NCI-H128 (cell line): Measurements from ENCODE around the gene PRDM1.

Experiments
- DNase-seq: peaks from one replicate; lab custom pipeline; 2025; ENCODE audit not compliant: unreplicated experiment; lab: John Stamatoyannopoulos, UW

Gene PRDM1

DNA sequence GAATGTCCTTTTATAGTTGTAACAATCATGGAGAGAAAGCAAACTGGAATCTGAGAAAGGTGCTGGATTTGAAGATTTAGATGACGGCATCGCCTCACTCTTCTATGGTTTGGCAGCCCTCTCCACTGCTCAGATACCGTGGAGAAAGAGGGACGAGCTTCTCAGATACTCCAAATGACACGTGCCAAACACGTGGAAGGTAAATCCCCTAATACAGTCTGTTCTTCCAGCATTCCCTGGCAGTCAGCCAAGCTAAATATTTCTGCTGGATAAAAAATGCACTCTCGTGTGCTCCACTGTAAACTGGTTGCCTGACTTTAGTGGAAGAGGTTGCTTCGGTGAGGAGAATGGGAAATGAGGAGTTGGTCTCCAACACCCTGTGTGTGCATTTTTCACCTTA is 16.7 kb upstream of the PRDM1 start:
- DNase-seq = peak; percentile 83

GRCh38 chr6:106070636-106071035 is 15.5 kb upstream of the PRDM1 start:
- no peak for DNase-seq

- DNase-seq = no peak
Observed at GRCh38 chr6:106072501-106073090, 13.5 kb upstream of the PRDM1 start.

DNA sequence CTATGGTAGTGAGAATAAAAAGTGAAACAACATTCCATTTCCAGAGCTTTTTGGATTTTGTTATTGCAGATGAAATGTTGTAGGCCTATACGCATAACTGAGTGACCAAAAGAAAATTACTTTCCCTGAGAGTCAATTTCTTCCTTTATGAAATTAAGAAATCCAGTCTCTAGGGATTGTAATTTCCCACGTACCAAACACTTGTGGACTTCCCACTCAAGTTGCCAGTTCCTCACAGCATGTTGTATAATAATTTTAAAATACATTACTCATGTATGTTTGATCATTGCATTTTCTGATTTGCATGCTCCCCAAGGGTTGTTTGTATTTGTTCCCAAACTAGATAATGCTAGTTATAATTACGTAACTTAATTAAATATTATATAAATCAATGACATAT is 12.0 kb upstream of the PRDM1 start:
- DNase-seq = no peak

DNA sequence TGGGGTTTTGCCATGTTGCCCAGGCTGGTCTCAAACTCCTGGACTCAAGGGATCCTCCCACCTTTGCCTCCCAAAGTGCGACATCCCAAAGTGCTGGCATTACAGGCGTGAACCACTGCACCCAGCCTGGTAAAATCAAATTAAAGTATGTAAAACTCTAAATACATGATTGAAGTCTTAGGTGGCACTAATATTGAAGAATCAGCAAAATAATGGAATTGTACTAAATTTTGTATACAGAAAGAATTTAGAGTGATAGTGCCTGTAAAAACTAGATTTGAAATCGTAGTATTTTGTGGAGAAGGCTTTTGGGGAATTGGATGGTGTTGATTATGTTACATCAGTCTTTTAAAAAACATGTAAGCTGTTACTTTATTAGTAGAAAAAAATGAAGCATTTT is 10.0 kb upstream of the PRDM1 start:
- DNase-seq = no peak

GRCh38 chr6:106077170-106077569 is 9.0 kb upstream of the PRDM1 start:
- no peak for DNase-seq

GRCh38 chr6:106077881-106078280 is 8.3 kb upstream of the PRDM1 start:
- no peak for DNase-seq

DNA sequence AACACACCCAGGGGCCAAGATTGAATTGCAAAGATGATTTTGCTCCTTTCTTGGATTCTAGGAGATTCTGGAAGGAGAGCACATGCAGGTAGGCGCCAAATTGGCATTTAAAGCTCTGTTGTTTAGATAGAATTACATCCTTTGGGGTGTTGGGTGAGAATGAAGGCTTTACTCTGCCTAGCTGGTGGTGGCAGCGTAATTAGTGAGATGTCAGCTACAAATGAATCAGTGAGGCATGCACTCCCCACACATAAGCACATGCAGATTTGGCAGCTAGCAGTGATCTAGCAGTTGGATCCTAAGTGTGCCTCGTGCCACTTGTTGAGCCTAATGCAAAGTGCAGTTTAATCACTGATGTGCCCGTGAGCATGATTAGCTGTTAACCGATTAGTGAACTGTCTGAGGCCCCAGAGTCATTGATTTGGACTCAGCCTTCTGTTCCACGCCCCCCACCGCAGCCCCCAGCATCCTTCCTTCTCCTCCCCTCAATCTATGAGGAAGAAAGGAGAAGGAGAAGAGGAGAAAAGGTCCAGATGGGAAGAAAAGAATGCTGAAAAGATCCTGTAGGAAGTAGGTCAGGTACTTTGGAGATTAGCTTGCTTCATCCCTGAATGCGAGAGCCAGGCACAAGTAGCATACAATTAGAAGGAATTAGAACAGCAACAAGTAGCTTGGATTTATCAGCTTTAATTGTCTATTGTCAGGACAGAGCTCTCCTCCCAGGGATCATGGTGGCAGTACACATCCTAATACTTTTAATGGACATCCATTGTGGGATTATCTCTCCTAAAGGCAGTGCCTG is 6.0 kb upstream of the PRDM1 start:
- no peak for DNase-seq

DNA sequence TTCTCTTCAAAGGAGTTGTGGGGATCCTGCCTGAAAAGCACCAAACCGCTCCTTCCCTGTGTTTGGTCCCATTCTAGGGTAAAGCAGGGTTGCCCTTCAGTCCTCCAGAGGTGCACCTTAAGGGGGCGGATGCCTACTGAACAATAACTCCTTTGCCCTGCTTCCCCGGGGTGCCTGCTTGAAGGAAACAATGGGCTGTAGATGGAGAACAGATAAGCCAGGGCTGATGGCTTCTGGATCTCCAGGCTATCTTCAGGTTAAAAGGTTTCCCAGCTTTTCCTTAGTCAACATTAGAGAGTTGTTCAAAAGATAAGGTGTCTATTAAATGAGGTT is 5.4 kb upstream of the PRDM1 start:
- no peak for DNase-seq

DNA sequence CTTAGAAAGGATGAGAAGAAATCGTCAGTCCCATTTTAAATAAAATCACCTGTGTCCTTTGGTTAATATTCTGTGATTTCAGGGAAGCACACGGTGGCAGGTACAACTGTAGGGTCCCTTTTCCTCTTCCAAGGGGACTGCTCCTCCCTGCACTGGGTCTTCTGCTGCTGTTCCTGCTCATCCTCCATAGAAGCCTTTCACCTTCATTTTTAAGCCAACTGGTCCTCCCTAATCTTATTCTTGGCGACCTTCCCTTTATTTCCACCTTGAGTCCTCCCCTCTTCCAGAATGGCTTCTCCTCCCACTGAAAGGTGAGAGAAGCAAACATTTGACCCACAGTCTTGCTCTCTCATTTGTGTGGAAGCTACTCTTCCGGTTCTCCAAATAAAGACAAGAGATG is 4.4 kb upstream of the PRDM1 start:
- no peak for DNase-seq

DNA sequence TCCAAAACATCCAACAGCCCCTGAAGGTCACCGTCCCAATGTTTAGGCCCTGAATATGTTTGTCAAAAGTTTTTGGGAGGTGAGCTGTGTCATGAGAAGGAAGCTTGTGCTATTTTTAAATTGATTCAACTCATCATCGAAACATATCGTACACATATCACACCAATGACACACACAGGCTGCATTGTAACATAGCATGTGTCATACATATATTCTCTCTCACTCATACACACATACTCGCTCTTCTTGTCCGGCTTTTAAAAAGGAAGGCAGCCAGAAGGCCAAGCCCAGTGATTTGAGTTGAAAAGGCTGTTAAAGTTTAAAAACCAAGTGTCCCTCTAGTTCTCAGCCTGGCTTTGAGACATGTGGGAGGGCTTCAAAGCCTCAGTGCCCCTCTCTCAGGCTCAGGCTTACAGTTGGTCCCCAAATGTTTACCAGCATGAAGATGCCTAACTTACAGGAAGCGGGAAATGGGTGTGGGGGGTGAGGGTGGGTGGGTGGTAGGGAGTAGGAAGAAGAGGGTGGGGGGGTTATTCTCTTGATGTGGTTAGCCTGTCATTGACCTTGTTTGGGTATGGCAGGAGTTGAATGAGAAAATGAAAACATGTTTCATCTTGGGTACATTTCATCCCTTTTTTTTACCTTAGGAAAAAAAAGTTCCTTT is 3.3 kb upstream of the PRDM1 start:
- DNase-seq = no peak

DNA sequence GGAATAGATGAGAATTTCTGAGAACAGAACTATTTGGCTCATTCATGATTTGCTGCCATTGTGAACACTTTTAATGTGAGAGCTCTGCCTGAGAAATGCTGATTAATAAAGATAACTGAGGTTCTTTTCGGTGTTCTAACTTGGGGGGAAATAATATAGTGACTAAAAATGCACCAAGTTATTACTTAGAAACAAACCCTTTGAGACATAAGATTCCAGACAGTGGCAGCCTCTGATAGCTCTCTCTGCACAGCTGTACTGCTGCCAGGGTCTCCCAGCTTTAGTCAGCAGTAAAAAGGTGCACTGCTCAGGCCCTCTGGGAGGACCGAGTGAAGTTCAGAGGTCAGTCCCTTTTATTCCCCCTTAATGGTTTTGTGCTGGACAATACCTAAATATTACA is 2.5 kb upstream of the PRDM1 start:
- DNase-seq = no peak

DNA sequence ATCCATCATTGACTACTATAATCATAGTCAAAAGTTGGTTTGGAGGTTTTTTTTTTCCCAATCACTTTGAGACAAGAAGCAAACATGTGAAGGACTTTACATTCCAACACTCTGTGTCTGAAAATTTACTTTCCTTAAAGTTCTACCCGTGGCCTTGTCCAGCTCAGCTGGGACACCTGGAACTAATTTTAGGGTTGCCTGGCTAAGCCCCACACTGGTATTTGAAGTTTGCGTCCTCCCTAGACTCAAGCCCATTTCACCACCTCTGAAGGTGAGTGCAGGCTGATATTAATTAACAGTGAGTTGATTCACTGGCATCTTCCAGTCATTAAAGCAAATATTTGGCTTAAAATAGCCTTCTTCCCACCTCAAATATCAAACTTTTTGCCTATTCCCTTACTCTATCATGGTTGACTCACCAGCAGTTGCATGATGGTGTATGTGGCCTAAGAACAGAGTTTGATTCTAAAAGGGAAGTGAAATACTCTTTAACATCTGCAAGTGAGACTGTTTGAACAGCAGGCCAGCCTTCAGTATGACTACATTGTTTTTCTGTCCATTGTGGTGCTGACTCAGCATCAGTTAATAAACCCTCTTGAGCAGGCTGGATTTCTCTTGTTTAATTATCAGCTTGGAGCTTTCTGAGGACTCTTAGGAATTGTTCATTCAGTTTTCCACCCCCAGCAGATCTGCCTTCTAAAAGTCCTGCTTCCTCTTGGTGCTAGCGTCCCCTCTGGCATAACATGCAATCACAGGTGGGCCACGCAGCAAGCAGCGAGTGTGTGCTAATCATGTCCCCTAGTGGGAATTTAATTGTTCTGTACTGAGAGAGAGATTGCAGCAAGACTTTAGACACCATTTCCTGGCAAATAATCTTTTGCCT is 1.8 kb upstream of the PRDM1 start:
- DNase-seq = no peak

GRCh38 chr6:106084989-106085691 is 996 bp upstream of the PRDM1 start:
- no peak for DNase-seq

- DNase-seq = no peak
Observed at GRCh38 chr6:106085692-106085983, 498 bp upstream of the PRDM1 start.

DNA sequence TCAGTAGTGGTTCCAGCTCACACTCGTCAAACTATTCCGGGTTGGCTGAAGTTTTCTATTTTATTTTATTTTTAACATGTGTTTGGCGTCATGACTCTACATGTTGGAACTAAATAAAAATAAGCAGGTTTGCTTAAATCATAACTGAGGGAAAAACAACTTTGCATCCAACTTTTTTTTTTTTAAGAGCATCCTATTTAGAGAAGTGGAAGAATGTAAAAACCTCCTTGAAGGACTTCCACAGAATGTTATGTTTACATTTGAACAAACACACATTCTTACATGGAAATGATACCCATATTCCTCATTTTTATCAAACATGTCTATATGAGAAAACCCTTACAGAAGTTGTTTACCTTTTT is 659 bp downstream of the PRDM1 start:
- DNase-seq = no peak

DNA sequence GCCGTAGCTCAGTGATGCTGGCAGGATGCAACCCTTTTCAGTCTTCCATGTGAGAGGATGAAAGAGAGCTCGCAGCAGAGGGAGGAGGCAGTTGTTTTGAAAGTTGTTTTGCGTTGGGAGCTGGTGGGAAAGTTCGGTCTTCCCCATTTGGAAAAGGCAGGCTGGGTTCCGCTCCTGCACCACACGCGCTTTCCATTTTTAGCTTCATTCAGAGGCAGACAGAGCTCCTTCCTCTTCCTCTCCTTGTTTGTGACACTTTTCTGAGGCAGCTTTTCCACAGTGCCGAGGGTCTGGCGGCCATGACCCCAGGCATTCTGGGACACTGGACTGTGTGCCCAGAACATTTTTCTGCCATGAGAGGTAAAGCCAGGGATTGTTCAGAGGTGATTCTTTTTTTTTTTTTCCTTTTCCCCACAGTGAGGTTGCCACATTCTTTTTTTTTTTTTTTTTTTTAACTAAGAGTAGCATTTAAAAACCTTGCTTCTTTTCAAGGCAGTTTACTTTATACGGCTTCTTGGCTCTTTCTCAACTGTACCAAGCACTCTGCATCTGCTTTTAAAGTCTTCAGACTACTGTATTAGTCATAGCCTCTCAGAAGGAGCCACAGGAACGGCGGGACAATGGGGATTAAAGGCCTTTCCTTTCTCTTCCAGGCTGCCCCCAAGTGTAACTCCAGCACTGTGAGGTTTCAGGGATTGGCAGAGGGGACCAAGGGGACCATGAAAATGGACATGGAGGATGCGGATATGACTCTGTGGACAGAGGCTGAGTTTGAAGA is 1.6 kb downstream of the PRDM1 start:
- DNase-seq = no peak

- DNase-seq = no peak
Observed at GRCh38 chr6:106090001-106090400, 3.9 kb downstream of the PRDM1 start.

- DNase-seq = no peak
Observed at GRCh38 chr6:106092279-106092678, 6.1 kb downstream of the PRDM1 start.

DNA sequence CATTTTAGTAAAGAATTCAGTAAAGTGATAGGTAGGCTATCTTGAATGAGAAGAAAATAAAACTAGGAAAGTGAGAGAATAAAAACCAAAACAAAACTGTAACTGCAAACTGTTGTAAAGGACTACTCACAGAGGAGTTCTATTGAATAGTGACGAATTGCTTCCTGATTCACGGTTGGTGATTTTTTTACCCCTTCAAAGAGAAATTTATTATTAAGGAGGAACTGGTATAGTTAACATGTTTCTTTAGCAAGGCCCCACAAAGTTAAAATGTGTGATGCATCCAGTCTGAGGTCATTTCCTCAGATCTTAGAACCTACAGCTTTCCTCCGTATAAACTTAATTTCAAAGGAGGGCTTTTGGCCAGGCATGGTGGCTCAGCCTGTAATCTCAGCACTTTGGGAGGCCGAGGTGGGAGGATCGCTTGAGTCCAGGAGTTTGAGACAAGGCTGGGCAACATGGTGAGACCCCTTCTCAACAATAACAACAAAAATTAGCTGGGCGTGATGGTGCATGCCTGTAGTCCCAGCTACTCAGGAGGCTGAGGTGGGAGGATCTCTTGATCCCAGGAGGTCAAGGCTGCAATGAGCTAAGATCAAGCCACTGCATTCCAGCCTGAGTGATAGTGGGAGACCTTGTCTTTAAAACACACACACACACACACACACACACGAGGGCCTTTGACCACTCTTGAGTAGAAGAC is 8.3 kb downstream of the PRDM1 start:
- no peak for DNase-seq
